HepG2 (cell line): ENCODE measurements around the gene TTC22. TPM values are rescaled to one million over a fixed set of nuclear protein-coding genes. Genes with fewer than 3 reads are reported as not detected.

Source experiments
- ATAC-seq: fragments of 200-7000 bp; cut with Tn5 transposase; 3 replicates; pipeline ENCODE4 v1.9.1; 2020; ENCODE audit warnings: mild to moderate bottlenecking, moderate library complexity
- BruUV-seq: library from RNA; stranded (reverse); fragments of 400-500 nt; replicated peaks from 2 replicates; lab custom pipeline; 2021; lab: Mats Ljungman, UMichigan
- CTCF ChIA-PET: fragments of 300-600 bp; formaldehyde crosslinking; extraction: SDS; loops from one replicate; lab custom pipeline; 2021; ENCODE audit warnings: low total read pairs, inconsistent platforms, low intra/inter-chr PET ratio; lab: Yijun Ruan, JAX
- POLR2A ChIA-PET: fragments of 350-600 bp; sonication (Branson Sonifier 250); formaldehyde crosslinking; loops from one replicate; lab custom pipeline; 2020; ENCODE audit warnings: antibody characterized with exemption, inconsistent platforms; lab: Yijun Ruan, JAX
- DNase-seq: peaks from one replicate; pipeline ENCODE4 v3.0.0-alpha.2; 2015; ENCODE audit warnings: low spot score
- FAIRE-seq: peaks from 3 replicates; lab custom pipeline; 2011; peaks lifted over from hg19 to GRCh38; lab: Jason Lieb, UNC
- H2AFZ ChIP-seq: one replicate; pipeline ENCODE4 v1.6.1; 2011; ENCODE audit warnings: low read length, inconsistent platforms
- H3K27ac ChIP-seq: fragments of 300-600 bp; 3 replicates; pipeline ENCODE4 v1.8.0; 2011; ENCODE audit warnings: mixed run types, mild to moderate bottlenecking, mixed read lengths, low read length, inconsistent platforms; ENCODE audit not compliant: insufficient read depth; ENCODE audit errors: extremely low read length
- H3K27me3 ChIP-seq, 2 experiments: fragments of 200-600 bp in 1 of 2; 2 replicates in 1 of 2; 3 replicates in 1 of 2; pipeline versions ENCODE4 v1.6.0 to v1.8.0; 2011; ENCODE audit warnings: low read length in 2 of 2, mild to moderate bottlenecking in 2 of 2, moderate library complexity in 2 of 2, inconsistent platforms in 1 of 2; ENCODE audit not compliant: insufficient read depth in 2 of 2, control insufficient read depth in 1 of 2
- H3K36me3 ChIP-seq, 2 experiments: fragments of 200-600 bp in 1 of 2; replicated peaks in 1 of 2; 2 replicates in 1 of 2; 3 replicates in 1 of 2; pipeline versions ENCODE4 v1.5.1 to v1.8.0; 2011; ENCODE audit warnings: low read length in 2 of 2, inconsistent platforms in 1 of 2; ENCODE audit not compliant: insufficient read depth in 2 of 2, control insufficient read depth in 1 of 2
- H3K4me1 ChIP-seq: 2 replicates; pipeline ENCODE4 v1.5.1; 2012; ENCODE audit warnings: low read length, inconsistent platforms; ENCODE audit not compliant: insufficient read depth
- H3K4me2 ChIP-seq: 2 replicates; pipeline ENCODE4 v1.6.0; 2011; ENCODE audit warnings: low read depth, low read length, inconsistent platforms
- H3K4me3 ChIP-seq, 3 experiments: fragments of 200-600 bp in 1 of 3; sonication (generic), shearing (Covaris generic) in 1 of 3; replicated peaks in 1 of 3; 2 replicates each; pipeline ENCODE4 v1.5.1; 2011 to 2016; ENCODE audit warnings: low read length in 3 of 3, inconsistent platforms in 2 of 3, low read depth in 2 of 3, mild to moderate bottlenecking in 2 of 3, control low read depth in 1 of 3, mixed read lengths in 1 of 3; ENCODE audit not compliant: insufficient read depth in 1 of 3
- H3K79me2 ChIP-seq: one replicate; pipeline ENCODE4 v1.6.1; 2011; ENCODE audit warnings: low read length, inconsistent platforms; ENCODE audit not compliant: insufficient read depth
- H3K9ac ChIP-seq: 2 replicates; pipeline ENCODE4 v1.6.0; 2011; ENCODE audit warnings: mild to moderate bottlenecking, low read depth, low read length, inconsistent platforms; ENCODE audit not compliant: insufficient read depth
- H3K9me3 ChIP-seq: 2 replicates; pipeline ENCODE4 v1.5.1; 2012; ENCODE audit warnings: mild to moderate bottlenecking, low read length
- H4K20me1 ChIP-seq: 2 replicates; pipeline ENCODE4 v1.6.0; 2011; ENCODE audit warnings: inconsistent platforms, mild to moderate bottlenecking, low read length, moderate library complexity; ENCODE audit not compliant: insufficient read depth
- ARID2 ChIP-seq: sonication (generic); formaldehyde crosslinking; IDR thresholded peaks from 2 replicates; pipeline ENCODE4 v1.8.1; 2022; ENCODE audit warnings: mild to moderate bottlenecking, missing genetic modification reagents, borderline replicate concordance
- CBX2 ChIP-seq, 2 experiments: fragments of 200-600 bp in 1 of 2; sonication (generic); formaldehyde crosslinking in 1 of 2; IDR thresholded peaks; 2 replicates each; pipeline versions ENCODE4 v1.7.0 to v1.8.1; 2018 to 2022; ENCODE audit warnings: low read depth in 2 of 2, low read length in 1 of 2, mild to moderate bottlenecking in 1 of 2, missing genetic modification reagents in 1 of 2
- CEBPB ChIP-seq: IDR thresholded peaks from 2 replicates; pipeline ENCODE4 v1.6.1; 2011; ENCODE audit warnings: low read depth, low read length, improper control_type of control experiment, borderline replicate concordance
- CREM ChIP-seq, 2 experiments: sonication (generic) in 1 of 2; formaldehyde crosslinking in 1 of 2; IDR thresholded peaks; 2 replicates each; pipeline versions ENCODE4 v1.4.0 to v1.6.1; 2016 to 2020; ENCODE audit warnings: antibody characterized with exemption in 1 of 2, mild to moderate bottlenecking in 1 of 2, missing genetic modification reagents in 1 of 2
- CSRNP1 ChIP-seq: sonication (generic); formaldehyde crosslinking; IDR thresholded peaks from 2 replicates; pipeline ENCODE4 v1.8.1; 2023; ENCODE audit warnings: mild to moderate bottlenecking, missing genetic modification reagents
- DNMT1 ChIP-seq: sonication (generic); formaldehyde crosslinking; IDR thresholded peaks from 2 replicates; pipeline ENCODE4 v1.5.1; 2020; ENCODE audit warnings: mild to moderate bottlenecking, missing genetic modification reagents
- DRAP1 ChIP-seq: IDR thresholded peaks from 2 replicates; pipeline ENCODE4 v1.6.1; 2016; ENCODE audit warnings: missing genetic modification reagents, missing compliant biosample characterization
- ELF4 ChIP-seq: sonication (generic); formaldehyde crosslinking; IDR thresholded peaks from 2 replicates; pipeline ENCODE4 v1.5.0; 2020; ENCODE audit warnings: missing genetic modification reagents, mild to moderate bottlenecking, moderate library complexity, borderline replicate concordance
- HNRNPLL ChIP-seq: fragments of 200-400 bp; formaldehyde crosslinking; IDR thresholded peaks from 2 replicates; pipeline ENCODE4 v1.6.1; 2017; ENCODE audit warnings: mild to moderate bottlenecking, low read depth, low read length; ENCODE audit not compliant: poor library complexity, severe bottlenecking
- HOXD1 ChIP-seq: sonication (generic); formaldehyde crosslinking; IDR thresholded peaks from 2 replicates; pipeline ENCODE4 v1.5.0; 2020; ENCODE audit warnings: missing genetic modification reagents
- MTF2 ChIP-seq: sonication (generic); formaldehyde crosslinking; IDR thresholded peaks from 2 replicates; pipeline ENCODE4 v1.5.0; 2020; ENCODE audit warnings: missing genetic modification reagents, borderline replicate concordance
- RAD51 ChIP-seq: fragments of 450-650 bp; IDR thresholded peaks from 2 replicates; pipeline ENCODE4 v1.6.1; 2016; ENCODE audit warnings: borderline replicate concordance
- SMC3 ChIP-seq: IDR thresholded peaks from 2 replicates; pipeline ENCODE4 v1.6.1; 2011; ENCODE audit warnings: low read length, improper control_type of control experiment
- SNAPC5 ChIP-seq: sonication (generic); formaldehyde crosslinking; IDR thresholded peaks from 2 replicates; pipeline ENCODE4 v1.8.1; 2023; ENCODE audit warnings: mild to moderate bottlenecking, missing genetic modification reagents, borderline replicate concordance
- ZNF263 ChIP-seq: sonication (generic); formaldehyde crosslinking; IDR thresholded peaks from 2 replicates; pipeline ENCODE4 v1.4.0; 2020; ENCODE audit warnings: missing genetic modification reagents
- ZNF501 ChIP-seq: sonication (generic); formaldehyde crosslinking; IDR thresholded peaks from 2 replicates; pipeline ENCODE4 v1.5.1; 2020; ENCODE audit warnings: mild to moderate bottlenecking, moderate library complexity, missing genetic modification reagents
- ZNF616 ChIP-seq: sonication (generic); formaldehyde crosslinking; IDR thresholded peaks from 2 replicates; pipeline ENCODE4 v1.5.0; 2020; ENCODE audit warnings: low read depth, mild to moderate bottlenecking, missing genetic modification reagents
- ZNF75D ChIP-seq: sonication (generic); formaldehyde crosslinking; IDR thresholded peaks from 2 replicates; pipeline ENCODE4 v1.8.1; 2023; ENCODE audit warnings: missing genetic modification reagents, mild to moderate bottlenecking, borderline replicate concordance
- WGBS: methylation state at CpG from one replicate; pipeline ENCODE4 v1.1.6; 2017; ENCODE audit warnings: low lambda C conversion rate; 5-methylcytosine and 5-hydroxymethylcytosine counted together
- in situ Hi-C: cut with HindIII; loops from 2 replicates; pipeline ENCODE4 v1.10.0; 2017; ENCODE audit warnings: low pct_unique_long_range_greater_than_20kb; ENCODE audit not compliant: extremely low pct_ligation_motif_present
- intact Hi-C: fragments of 100-400 bp; cut with micrococcal nuclease; formaldehyde crosslinking; loops from one replicate; pipeline ENCODE4 v1.10.0; 2022; ENCODE audit not compliant: unreplicated experiment
- polyA plus RNA-seq, 8 experiments: library from polyadenylated mRNA; depleted of rRNA in 3 of 8; stranded (reverse) in 7 of 8; unstranded in 1 of 8; fragments of >200 nt; fragmentation: Illumina TruSeq in 4 of 8; extraction: Trizol in 4 of 8; gene quantifications; 2 replicates each; pipeline versions ENCODE4 v1.2.1 to v1.2.3, GENCODE V29; 2011 to 2016; ENCODE audit warnings: low read depth in 4 of 8, missing spikeins in 1 of 8, mixed read lengths in 1 of 8; ENCODE audit not compliant: insufficient read depth in 1 of 8
- total RNA-seq, 5 experiments: library from RNA; depleted of rRNA; stranded (reverse); fragments of >200 nt; fragmentation: Illumina TruSeq; extraction: Trizol; gene quantifications; 2 replicates each; pipeline ENCODE4 v1.2.3, GENCODE V29; 2016; ENCODE audit warnings: low read depth in 1 of 5
- TF ChIP-seq, protein P1 (sequence below): sonication (generic); formaldehyde crosslinking; conservative IDR thresholded peaks from 2 replicates; pipeline ENCODE4 v1.4.0; 2020; ENCODE audit warnings: missing genetic modification reagents

TTC22 gene
- total and polyA plus RNA-seq, 2 of the 13 experiments (the other 11 are each of a cell fraction or from before 2014, with no cell fraction given): not detected

GRCh38 chr1:54805466-54805865, 4.3 kb upstream of the TTC22 start (continued):
- TF ChIP-seq HNRNPLL (no peak), ZNF501 (CRISPR knock-in tag) (no peak), ZNF75D (CRISPR knock-in tag) (no peak), SMC3 (no peak), MTF2 (no peak)

DNA sequence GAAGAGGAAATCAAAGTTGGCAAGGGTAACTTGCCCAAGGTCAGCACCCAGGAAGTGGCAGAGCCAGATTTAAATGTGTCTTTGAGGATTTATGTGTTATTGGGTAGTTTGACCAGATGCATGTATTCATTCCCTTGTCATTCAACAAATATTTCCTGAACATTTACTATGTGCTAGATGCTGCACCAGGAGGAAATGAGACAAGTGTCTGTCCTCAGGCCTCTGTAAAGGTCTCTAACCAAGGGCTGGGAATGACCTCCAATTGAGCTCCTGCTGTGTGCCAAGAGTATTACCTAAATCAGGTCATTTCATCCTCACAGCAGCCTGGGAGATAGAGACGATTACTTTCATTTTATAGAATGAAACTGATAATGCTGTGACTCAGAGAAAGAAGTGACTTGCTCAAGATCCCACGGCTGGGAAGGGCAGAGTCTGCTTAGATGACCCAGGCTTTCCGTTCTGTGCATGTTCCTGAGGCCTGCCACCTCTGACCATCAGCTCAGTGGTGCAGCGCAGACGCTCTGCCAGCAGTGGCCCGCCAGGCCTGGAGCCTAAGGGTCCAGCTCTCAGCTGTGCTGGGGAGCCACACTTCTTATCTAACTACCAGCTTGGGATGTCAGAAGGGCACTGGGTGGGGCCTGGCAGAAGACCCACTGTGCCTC, 3.5 kb upstream of the TTC22 start:
- in situ Hi-C loops: no loop called here
- H3K9ac ChIP-seq: no peak overlapping the region
- no peak for ATAC-seq
- WGBS: 7% methylated on average over 3 of the region's 6 CpGs
- H3K4me3 ChIP-seq: no peak overlapping the region
- ChIA-PET POLR2A (interaction anchor here (1.5 kb wide), 1 partner anchor 83 kb away, joined by 3 read pairs; the partner anchor contains the start of gene DHCR24), CTCF (no interaction called here)
- no peak overlapping the region for H2AFZ ChIP-seq
- BruUV-seq: no TSS peak
- peaks cover 29% of the 10 kb centered on the region for H3K4me1 ChIP-seq
- no peaks in the 10 kb centered on the region for H3K9me3 ChIP-seq
- DNase-seq: no peak
- H3K27me3 ChIP-seq: no peaks in the 10 kb centered on the region
- intact Hi-C loops: no loop called here
- no peaks in the 10 kb centered on the region for H4K20me1 ChIP-seq
- H3K27ac ChIP-seq: no peak overlapping the region
- no peak for FAIRE-seq
- H3K36me3 ChIP-seq: no peaks in the 10 kb centered on the region
- H3K4me2 ChIP-seq: no peak overlapping the region
- H3K79me2 ChIP-seq: no peaks in the 10 kb centered on the region
- no peak for TF ChIP-seq CSRNP1
- TF ChIP-seq ELF4 (CRISPR knock-in tag): no peak
- TF ChIP-seq, protein P1, sequence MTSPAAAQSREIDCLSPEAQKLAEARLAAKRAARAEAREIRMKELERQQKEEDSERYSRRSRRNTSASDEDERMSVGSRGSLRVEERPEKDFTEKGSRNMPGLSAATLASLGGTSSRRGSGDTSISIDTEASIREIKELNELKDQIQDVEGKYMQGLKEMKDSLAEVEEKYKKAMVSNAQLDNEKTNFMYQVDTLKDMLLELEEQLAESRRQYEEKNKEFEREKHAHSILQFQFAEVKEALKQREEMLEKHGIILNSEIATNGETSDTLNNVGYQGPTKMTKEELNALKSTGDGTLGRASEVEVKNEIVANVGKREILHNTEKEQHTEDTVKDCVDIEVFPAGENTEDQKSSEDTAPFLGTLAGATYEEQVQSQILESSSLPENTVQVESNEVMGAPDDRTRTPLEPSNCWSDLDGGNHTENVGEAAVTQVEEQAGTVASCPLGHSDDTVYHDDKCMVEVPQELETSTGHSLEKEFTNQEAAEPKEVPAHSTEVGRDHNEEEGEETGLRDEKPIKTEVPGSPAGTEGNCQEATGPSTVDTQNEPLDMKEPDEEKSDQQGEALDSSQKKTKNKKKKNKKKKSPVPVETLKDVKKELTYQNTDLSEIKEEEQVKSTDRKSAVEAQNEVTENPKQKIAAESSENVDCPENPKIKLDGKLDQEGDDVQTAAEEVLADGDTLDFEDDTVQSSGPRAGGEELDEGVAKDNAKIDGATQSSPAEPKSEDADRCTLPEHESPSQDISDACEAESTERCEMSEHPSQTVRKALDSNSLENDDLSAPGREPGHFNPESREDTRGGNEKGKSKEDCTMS (CRISPR knock-in tag): no peak
- TF ChIP-seq CREM (IDR thresholded peaks at IDR 0.05): no peak
- TF ChIP-seq CREM (CRISPR knock-in tag; IDR thresholded peaks at IDR 0.05): no peak
- no peak for TF ChIP-seq HOXD1
- no peak for TF ChIP-seq ZNF616 (CRISPR knock-in tag)
- no peak for TF ChIP-seq DRAP1 (CRISPR knock-in tag)
- no peak for TF ChIP-seq DNMT1 (CRISPR knock-in tag)
- no peak for TF ChIP-seq SNAPC5
- TF ChIP-seq ZNF263 (CRISPR knock-in tag): no peak
- no peak for TF ChIP-seq ARID2 (CRISPR knock-in tag)
- no peak for TF ChIP-seq CBX2 (IDR thresholded peaks at IDR 0.05; ENCODE audit: low read depth, low read length)
- TF ChIP-seq CBX2 (CRISPR knock-in tag; IDR thresholded peaks at IDR 0.05; ENCODE audit: low read depth): no peak
- no peak for TF ChIP-seq CEBPB
- no peak for TF ChIP-seq RAD51
